ENCODE measurements around the gene MEF2D.
A peak's percentile ranks its signal among the peaks of the same experiment; 100 is the strongest.

The MEF2D gene

DNA sequence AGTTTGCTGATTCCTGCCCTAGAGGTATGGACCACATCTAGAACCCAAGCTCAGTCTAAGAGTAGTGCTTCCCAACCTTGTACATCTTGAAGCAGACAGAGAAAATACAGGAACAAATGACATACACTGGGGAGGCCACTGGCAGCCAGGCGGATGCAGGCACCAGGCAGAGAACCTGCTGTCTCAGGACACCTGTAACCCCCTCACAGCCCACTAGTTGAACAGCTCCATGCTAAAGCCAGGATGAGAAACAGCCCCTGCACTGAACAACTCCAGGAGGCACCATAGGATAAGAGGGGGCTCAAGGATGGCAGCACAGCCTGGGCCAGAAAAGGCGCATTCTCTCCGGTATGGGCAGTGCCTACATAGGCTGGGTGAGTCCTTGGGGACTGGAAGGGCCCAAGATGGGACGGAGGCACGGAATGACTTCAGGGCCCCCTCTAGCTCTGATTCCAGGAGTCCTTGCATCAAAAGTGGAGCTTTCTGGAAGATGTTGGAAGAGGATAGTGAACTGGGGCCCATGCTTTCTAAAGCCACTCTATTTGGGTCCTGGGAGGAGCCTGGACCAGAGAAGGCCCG is 16.0 kb downstream of the MEF2D start:
- H3K27ac ChIP-seq: no peak overlapping the region
- peaks cover 35% of the 10 kb centered on the region for H3K36me3 ChIP-seq (replicated peaks)
- in situ Hi-C loops (cut with HindIII; ENCODE audit: low pct_ligation_motif_present, low sequenced_read_pairs): no loop called here

DNA sequence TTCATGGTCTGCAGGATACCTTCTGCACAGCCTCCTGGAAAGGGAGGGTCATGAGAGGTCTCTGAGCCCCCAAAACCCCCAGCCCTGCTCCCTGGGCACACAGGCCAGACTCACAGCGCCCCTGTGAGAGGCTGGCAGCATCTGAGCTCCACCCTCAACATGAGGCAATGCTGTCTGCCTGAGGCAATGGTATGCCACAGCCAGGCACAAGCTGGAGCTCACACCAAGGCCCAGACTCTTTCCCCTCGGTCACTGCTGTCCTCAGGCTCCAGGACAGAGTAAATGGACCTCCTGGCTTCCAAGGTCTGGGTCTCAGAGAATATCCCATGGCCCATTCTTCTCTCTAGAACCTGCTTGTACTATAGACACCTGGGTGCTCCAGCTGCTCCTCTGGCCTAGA is 17.2 kb downstream of the MEF2D start:
- Histone ChIP-seq H3K27me3 (replicated peaks) (no peaks in the 10 kb centered on the region), H3K36me3 (replicated peaks) (peaks cover 47% of the 10 kb centered on the region), H3K4me3 (ENCODE audit: low read depth, low read length) (no peak overlapping the region), H3K27ac (no peak overlapping the region)
- in situ Hi-C loops (cut with HindIII; ENCODE audit: low pct_ligation_motif_present, low sequenced_read_pairs): no loop called here
- DNase-seq: no peak
- TF ChIP-seq, protein P1, sequence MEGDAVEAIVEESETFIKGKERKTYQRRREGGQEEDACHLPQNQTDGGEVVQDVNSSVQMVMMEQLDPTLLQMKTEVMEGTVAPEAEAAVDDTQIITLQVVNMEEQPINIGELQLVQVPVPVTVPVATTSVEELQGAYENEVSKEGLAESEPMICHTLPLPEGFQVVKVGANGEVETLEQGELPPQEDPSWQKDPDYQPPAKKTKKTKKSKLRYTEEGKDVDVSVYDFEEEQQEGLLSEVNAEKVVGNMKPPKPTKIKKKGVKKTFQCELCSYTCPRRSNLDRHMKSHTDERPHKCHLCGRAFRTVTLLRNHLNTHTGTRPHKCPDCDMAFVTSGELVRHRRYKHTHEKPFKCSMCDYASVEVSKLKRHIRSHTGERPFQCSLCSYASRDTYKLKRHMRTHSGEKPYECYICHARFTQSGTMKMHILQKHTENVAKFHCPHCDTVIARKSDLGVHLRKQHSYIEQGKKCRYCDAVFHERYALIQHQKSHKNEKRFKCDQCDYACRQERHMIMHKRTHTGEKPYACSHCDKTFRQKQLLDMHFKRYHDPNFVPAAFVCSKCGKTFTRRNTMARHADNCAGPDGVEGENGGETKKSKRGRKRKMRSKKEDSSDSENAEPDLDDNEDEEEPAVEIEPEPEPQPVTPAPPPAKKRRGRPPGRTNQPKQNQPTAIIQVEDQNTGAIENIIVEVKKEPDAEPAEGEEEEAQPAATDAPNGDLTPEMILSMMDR (IDR thresholded peaks at IDR 0.05; ENCODE audit: low read depth, low read length, missing control alignments): no peak

More for the DNA sequence above, 16.0 kb downstream of the MEF2D start:
- TF ChIP-seq, protein P1 (IDR thresholded peaks at IDR 0.05; ENCODE audit: low read depth, low read length, missing control alignments): no peak
- no peaks in the 10 kb centered on the region for H3K27me3 ChIP-seq (replicated peaks)
- no peak for DNase-seq
- no peak overlapping the region for H3K4me3 ChIP-seq (ENCODE audit: low read depth, low read length)

DNA sequence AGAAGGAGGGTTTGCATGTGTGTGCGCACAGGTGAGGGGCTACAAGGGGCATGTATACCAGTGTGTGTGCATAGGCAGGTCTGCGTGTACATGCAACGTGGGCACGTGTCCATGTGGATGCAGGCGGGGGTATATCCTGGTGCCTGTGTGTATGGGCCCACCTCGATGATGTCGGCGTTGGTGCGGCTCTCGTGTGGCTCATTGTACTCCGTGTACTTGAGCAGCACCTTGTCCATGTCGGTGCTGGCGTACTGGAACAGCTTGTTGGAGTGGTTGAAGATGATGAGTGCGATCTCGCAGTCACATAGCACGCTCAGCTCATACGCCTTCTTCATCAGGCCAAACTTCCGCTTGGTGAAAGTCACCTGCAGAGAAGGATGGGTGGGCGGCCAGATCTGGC is 18.3 kb downstream of the MEF2D start:
- in situ Hi-C loops (cut with HindIII; ENCODE audit: low pct_ligation_motif_present, low sequenced_read_pairs): no loop called here
- no peak for DNase-seq
- TF ChIP-seq, protein P1 (IDR thresholded peaks at IDR 0.05; ENCODE audit: low read depth, low read length, missing control alignments): no peak
- Histone ChIP-seq H3K27ac (no peak overlapping the region), H3K4me3 (ENCODE audit: low read depth, low read length) (no peak overlapping the region), H3K36me3 (replicated peaks) (peaks cover 58% of the 10 kb centered on the region), H3K27me3 (replicated peaks) (no peaks in the 10 kb centered on the region)

DNA sequence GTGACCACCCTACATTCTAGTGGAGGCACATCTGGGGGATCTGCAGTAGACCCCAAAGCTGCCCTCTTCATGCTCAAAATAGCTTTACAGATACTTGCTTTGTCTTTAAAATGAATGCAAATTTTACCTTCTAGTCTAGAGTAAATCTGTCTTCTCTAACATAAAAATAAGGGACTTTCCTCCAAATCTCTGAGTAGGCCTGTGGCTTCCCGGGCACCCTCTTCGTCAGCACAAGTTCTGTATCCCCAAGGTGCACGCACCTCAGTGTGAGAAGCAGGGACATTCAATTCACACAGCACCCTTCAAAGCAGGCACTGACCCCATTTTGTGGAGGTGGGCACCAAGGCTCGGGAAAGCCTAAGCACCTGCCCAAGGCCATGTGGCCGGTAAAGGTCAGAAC is 19.0 kb downstream of the MEF2D start:
- Histone ChIP-seq H3K27ac (no peak overlapping the region), H3K36me3 (replicated peaks) (peaks cover 64% of the 10 kb centered on the region), H3K27me3 (replicated peaks) (no peaks in the 10 kb centered on the region), H3K4me3 (ENCODE audit: low read depth, low read length) (no peak overlapping the region)
- DNase-seq: no peak
- TF ChIP-seq, protein P1 (IDR thresholded peaks at IDR 0.05; ENCODE audit: low read depth, low read length, missing control alignments): no peak
- in situ Hi-C loops (cut with HindIII; ENCODE audit: low pct_ligation_motif_present, low sequenced_read_pairs): no loop called here

DNA sequence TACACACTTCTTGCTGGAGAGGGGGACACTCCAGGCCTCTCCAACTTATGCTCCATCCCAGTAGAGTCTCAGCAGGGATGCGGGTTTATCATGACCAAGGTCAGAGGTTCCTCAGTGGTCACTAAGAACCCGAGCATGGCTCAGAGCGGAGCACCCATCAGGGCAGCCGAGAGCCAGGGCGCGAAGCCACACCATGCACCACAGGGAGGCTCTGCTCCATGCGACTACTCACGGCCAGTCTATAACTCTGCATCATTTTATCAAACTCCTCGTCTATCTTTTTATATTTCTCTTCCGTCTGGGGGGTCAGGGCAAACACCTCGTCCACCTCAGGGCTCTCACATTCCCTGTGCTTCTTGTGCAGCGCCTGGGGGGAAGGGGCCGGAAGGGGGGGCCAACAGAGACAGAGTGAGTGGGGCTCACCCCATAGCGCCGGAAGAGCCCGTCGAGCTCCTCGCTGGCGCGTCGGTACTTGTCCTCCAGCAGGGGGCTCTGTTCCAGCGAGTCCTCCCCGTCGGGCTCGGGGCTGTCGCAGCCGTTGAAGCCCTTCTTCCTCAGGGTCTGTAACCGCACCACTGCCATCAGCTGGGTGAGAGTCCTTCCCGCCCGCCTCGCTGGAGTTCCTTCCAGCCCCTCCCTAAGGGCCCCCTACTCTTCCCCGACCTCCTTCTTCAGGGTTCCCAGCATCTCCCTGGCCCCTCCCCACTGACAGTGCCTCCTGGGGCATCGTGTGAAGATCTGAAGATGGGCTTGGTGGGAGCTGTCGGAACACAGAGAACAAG is 20.0 kb downstream of the MEF2D start:
- Histone ChIP-seq H3K36me3 (replicated peaks) (peaks cover 73% of the 10 kb centered on the region), H3K27ac (no peak overlapping the region), H3K4me3 (ENCODE audit: low read depth, low read length) (no peak overlapping the region), H3K27me3 (replicated peaks) (no peaks in the 10 kb centered on the region)
- TF ChIP-seq, protein P1 (IDR thresholded peaks at IDR 0.05; ENCODE audit: low read depth, low read length, missing control alignments): peak; percentile 89
- no peak for DNase-seq
- in situ Hi-C loops (cut with HindIII; ENCODE audit: low pct_ligation_motif_present, low sequenced_read_pairs): no loop called here
